HG03457 (cell line): Measurements from ENCODE around the gene ABCC5.
"Not testable (repeated sequence)": the region's sequence is repeated elsewhere in the genome, so short reads cannot be mapped to it uniquely, and the experiment has no call there.

Experiments
- ATAC-seq: cut with Tn5 transposase; IDR thresholded peaks from one replicate; pipeline ENCODE4 v1.9.1; 2021; ENCODE audit warnings: moderate number of reproducible peaks; ENCODE audit not compliant: unreplicated experiment

Gene ABCC5

DNA sequence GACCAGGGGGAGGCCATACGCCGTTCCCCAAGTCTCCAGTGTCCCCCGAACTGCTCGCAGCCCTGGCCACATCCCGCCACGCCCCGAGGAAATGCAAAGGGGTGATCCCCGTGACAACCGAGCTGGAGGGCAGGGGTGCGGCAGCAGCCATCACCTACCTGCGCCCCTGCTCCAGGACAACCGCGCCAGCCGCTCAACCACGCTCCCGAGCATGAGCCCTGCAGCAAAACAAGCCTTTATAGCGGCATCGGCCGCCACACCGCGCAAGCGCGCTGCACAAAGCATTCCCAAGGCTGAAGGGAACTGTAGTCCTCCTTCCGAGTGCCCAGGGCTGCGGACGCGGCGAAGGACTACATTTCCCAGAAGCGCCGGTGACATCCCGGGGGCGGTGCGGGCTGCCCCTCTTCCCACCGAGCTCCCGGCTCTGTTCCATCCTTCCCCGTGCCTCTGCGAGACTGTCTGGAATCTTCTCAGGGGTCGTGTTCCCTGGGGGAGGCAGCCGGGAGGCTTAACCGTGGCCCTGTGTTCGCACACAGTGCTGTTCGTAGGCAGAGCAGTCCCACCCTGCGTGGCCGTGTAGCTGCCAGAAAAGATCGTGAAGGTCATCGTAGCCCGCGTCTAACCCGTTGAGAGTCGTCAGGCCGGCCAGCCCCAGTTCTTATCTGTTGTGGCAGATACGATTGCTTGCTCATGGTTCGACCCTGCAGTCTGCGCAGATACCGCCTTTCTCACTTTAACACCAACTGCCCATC, at the start of gene ABCC5:
TSS of gene ABCC5 (minus strand) at position 213 of the 752 bp plus-strand sequence. CDS start 3,492 bp downstream, outside the sequence.
- ATAC-seq: peak; percentile 96

DNA sequence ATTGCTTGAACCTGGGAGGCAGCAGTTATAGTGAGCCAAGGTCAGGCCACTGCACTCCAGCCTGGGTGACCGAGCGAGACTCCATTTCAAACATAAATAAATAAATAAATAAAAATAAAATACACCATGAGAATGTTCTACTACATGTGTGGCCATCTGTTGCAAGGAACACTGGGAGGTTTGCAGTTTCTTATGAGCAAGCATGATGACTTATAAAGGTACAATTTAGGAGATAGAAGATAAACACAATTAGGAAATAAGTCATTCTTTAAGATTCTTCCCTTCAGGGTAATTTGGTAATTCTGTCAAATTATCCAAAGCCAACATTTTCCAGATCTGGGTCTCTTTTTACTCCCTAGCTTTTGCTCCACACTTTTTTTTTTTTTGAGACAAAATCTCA, 48.5 kb upstream of the ABCC5 start:
- ATAC-seq: no peak

GRCh38 chr3:184062637-184063036, 45.0 kb upstream of the ABCC5 start:
- ATAC-seq: no peak

DNA sequence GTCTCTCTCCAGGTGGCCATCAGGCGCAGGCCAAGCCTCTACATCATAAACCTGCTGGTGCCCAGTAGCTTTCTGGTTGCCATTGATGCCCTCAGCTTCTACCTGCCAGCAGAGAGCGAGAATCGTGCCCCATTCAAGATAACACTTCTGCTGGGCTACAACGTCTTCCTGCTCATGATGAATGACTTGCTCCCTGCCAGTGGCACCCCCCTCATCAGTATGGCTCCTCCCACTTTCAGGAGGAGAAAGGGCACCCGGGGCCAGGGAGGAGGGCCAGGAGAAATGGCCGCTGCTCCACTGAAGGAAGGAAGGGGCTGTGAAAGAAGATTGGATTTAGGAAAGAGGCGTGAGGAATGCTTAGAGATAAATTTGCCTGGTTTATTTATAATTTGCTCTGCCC, 41.7 kb upstream of the ABCC5 start:
- ATAC-seq: no peak

GRCh38 chr3:184058029-184058428, 40.3 kb upstream of the ABCC5 start:
- ATAC-seq: no peak

DNA sequence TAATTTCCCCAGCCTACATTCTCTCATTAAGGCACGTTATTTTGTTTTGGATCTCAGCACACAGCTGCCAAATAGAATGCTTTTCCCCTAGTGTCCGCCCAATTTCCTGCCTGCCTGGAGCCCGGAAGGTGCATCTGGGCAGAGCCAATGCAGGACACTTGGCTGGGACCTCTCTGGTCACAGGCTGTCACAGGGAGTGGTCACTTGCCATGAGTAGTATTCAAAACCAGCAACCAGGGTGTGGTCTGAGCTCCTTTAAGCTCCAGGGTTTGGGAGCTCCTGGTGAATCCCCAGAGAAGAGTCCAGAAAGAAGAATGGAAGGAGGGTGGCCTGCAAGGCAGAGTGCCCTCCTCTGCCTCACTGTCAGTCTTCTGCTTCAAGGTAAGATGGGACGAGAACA, 35.1 kb upstream of the ABCC5 start, which contains the start of gene HTR3C:
TSS of gene HTR3C (plus strand) at position 281 of the 400 bp plus-strand sequence. CDS start at position 315, 34 bp downstream.
- ATAC-seq: no peak

DNA sequence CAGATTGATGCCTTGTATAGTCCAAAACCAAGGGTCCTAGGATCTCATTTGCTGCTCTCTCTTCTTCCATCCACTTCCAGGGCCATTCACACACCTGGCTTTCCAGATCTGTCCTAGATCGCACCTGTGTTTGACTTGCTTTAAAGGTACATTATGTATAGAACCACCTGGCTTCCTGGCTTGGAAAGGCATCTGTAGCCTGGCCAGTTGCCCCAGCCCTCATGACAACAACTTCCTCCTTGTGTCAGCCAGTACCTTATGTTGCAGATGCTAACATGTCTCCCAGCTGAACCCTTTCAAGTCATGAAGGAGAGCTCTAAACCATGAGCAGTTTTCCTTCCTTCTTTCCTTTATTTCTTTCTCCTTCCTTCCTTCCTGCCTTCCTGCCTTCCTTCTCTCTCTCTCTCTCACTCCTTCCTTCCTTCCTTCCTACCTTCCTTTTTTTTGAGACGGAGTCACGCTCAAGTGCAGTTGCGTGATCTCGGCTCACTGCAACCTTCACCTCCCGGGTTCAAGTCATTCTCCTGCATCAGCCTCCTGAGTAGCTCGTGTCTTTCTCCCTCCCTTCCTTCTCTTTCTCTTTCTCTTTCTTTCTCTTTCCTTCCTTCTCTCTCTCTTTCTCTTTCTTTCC, 32.6 kb upstream of the ABCC5 start:
- no peak for ATAC-seq

DNA sequence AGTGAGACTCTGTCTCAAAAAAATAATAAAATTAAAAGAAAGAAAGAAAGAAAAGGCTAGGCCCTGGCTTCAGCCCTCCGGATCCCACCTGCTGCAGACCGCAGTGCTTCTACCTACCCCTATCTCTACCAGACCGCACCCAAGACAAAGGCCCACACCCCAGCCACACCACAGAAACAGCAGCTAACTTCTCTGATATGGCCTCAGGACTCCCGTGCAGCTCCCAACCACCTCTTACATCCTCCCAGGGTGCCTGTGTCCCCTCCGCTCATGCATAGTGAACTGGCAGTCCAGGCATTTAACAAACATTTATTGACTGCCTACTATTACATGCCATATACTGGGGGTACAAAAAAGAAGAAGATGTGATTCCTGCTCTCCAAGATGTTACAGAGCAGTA, 28.3 kb upstream of the ABCC5 start:
- no peak for ATAC-seq

DNA sequence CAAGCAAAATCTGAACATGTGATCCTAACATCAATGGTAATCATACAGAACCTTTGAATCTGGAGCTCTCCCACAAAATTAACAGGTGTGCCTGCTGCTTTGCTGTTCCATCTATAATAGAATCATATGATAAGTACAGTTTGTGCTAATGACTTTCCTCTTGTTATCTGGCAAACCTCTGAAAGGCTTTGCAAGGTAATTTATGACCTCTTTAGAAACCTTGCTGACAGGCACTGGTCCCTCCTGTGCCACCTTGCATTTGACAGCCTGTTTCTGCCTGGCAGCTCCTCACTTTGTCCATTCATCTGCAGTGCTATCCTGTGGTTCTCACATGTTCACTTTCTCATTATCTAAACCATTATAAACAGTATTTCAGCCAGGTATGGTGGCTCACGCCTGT, 24.9 kb upstream of the ABCC5 start:
- no peak for ATAC-seq

DNA sequence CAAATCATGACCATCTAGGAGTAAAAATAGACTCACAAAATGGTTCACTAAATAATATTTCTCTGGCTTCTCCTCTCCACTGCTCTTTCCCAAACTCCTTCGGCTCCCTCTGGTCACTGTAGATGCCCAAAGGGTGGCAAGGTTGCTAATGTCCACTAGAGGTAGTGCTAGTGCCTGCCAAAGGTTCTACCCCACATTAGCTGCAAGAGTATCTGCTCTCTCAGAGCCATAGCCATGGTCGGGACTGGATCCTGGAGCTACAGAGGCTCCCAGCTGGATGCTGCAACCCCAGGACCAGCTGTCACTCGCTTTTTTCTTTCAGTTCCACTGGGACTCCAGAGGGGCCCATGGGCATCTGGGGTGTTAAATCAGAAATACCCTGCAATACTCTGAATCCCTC, 22.3 kb upstream of the ABCC5 start:
- ATAC-seq: no peak

GRCh38 chr3:184039414-184039813, 21.7 kb upstream of the ABCC5 start:
- ATAC-seq: no peak

DNA sequence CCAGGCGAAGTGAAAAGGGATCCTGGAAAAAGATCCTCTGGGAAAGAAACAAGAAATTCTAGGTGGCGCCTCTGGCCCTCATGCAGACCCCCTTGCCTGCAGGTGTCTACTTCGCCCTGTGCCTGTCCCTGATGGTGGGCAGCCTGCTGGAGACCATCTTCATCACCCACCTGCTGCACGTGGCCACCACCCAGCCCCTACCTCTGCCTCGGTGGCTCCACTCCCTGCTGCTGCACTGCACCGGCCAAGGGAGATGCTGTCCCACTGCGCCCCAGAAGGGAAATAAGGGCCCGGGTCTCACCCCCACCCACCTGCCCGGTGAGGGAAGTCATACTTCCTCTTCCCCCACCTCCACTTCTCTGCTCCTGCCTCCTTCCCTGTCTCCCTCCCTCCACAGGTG, 20.6 kb upstream of the ABCC5 start:
- not testable (repeated sequence) for ATAC-seq

DNA sequence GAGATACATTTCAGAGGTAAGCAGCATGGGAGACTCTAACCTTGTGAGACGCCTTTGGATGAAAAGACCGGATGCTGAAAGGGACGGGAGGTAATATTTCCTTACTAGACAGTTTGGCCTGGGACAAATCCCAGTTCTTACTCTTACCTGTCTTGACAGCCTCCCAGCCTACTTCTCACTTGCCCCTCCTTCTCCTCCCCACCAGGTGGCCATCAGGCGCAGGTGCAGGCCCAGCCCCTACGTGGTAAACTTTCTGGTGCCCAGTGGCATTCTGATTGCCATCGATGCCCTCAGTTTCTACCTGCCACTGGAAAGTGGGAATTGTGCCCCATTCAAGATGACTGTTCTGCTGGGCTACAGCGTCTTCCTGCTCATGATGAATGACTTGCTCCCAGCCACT, 20.1 kb upstream of the ABCC5 start:
- no peak for ATAC-seq

GRCh38 chr3:184031187-184031792, 13.6 kb upstream of the ABCC5 start, which contains the start of gene HTR3D:
Gene HTR3D (plus strand): TSS chr3:184031742. CDS start chr3:184031742, 0 bp downstream.
- no peak for ATAC-seq

DNA sequence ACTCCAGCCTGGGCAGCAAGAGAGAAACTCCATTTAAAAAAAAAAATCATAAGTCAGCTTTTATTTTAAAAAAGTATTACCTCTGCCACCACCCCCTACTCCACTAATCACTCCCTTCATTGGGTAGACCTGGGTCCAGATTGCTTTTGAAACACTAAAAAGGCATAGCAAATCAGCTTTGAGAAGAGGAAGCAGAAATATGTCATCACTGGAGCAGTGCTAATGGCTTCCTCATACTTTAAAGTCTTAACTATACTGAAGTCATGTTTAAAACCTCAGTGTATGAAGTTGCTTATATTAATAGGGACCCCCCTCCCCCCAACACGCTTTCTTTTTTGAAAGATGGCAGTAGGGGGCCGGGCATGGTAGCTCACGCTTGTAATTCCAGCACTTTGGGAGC, 12.9 kb upstream of the ABCC5 start:
- ATAC-seq: no peak

GRCh38 chr3:184029443-184029842, 11.8 kb upstream of the ABCC5 start:
- ATAC-seq: no peak

- not testable (repeated sequence) for ATAC-seq
Measured at GRCh38 chr3:184028275-184028890, 10.7 kb upstream of the ABCC5 start.

DNA sequence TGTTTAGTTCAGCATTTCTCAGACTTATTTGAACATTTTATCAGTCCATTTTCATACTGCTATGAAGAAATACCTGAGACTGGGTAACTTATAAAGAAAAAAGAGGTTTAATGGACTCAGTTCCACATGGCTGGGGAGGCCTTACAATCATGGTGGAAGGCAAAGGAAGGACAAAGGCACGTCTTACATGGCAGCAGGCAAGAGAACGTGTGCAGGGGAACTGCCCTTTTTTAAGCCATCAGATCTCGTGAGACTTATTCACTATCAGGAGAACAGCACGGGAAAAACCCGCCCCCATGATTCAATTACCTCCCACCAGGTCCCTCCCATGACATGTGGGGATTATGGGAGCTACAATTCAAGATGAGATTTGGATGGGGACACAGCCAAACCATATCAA, 7.6 kb upstream of the ABCC5 start:
- ATAC-seq: not testable (repeated sequence)

DNA sequence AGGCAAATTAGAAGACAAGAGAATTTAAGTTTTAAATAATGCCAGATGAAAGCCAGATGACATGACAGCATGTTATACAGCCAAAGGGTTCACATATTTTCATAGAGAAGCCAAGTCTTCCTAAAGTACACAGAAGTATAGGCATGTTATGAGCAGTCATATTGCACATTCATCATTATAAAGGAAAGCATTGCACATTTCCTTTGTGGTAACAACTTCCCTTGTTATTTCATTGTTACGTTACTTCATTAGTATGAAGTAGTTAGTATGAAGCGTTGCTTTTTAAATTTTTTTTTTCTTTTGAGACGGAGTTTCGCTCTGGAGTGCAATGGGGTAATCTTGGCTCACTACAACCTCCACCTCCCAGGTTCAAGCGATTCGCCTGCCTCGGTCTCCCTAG, 4.6 kb upstream of the ABCC5 start:
- ATAC-seq: no peak

- no peak for ATAC-seq
Measured at GRCh38 chr3:184018424-184018973, 815 bp upstream of the ABCC5 start.
